A549 (cell line): ENCODE data around the gene SNRNP25. TPM values are rescaled to one million over a fixed set of nuclear protein-coding genes. Genes with fewer than 3 reads are reported as not detected.

Experiments
- ATAC-seq, 2 experiments: fragments of 200-7000 bp in 1 of 2; fragments of >200 bp in 1 of 2; cut with Nextera tagmentation in 1 of 2; cut with Tn5 transposase in 1 of 2; 3 replicates each; pipeline versions ENCODE4 v1.8.0 to v1.9.1; 2018 to 2020; ENCODE audit warnings: mild to moderate bottlenecking in 1 of 2, moderate library complexity in 1 of 2
- CTCF ChIA-PET: fragments of 300-600 bp; sonication (Branson Sonifier 250); formaldehyde crosslinking; extraction: SDS; loops from one replicate; lab custom pipeline; 2021; ENCODE audit warnings: antibody characterized with exemption, inconsistent platforms; lab: Yijun Ruan, JAX
- POLR2A ChIA-PET: fragments of 350-600 bp; formaldehyde crosslinking; extraction: SDS; loops from one replicate; lab custom pipeline; 2021; ENCODE audit warnings: antibody characterized with exemption, inconsistent platforms; lab: Yijun Ruan, JAX
- DNase-seq, 2 experiments: peaks; one replicate each; pipeline versions ENCODE4 v3.0.0 to v3.0.0-alpha.2; 2011 to 2016; ENCODE audit warnings: low read depth in 1 of 2, low spot score in 1 of 2
- FAIRE-seq: peaks from 2 replicates; lab custom pipeline; 2011; peaks lifted over from hg19 to GRCh38; lab: Jason Lieb, UNC
- H3K27ac ChIP-seq, 2 experiments: fragments of >200 bp; sonication (Bioruptor Twin); formaldehyde crosslinking; 3 replicates each; pipeline ENCODE4 v1.5.1; 2016 to 2017
- H3K4me1 ChIP-seq: fragments of >200 bp; sonication (Bioruptor Twin); formaldehyde crosslinking; 3 replicates; pipeline ENCODE4 v1.6.1; 2016
- H3K4me2 ChIP-seq: fragments of >200 bp; sonication (Bioruptor Twin); formaldehyde crosslinking; 3 replicates; pipeline ENCODE4 v1.6.1; 2016
- H3K4me3 ChIP-seq: fragments of >200 bp; sonication (Bioruptor Twin); formaldehyde crosslinking; 3 replicates; pipeline ENCODE4 v1.5.1; 2016
- H3K9me3 ChIP-seq: fragments of >200 bp; sonication (Bioruptor Twin); formaldehyde crosslinking; 3 replicates; pipeline ENCODE4 v1.6.1; 2016
- BCL3 ChIP-seq: fragments of >200 bp; sonication (Bioruptor Twin); formaldehyde crosslinking; IDR thresholded peaks from 3 replicates; pipeline ENCODE4 v1.6.1; 2016
- BHLHE40 ChIP-seq: IDR thresholded peaks from 2 replicates; pipeline ENCODE4 v1.6.1; 2012; ENCODE audit warnings: low read depth, low read length, inconsistent platforms
- CBX2 ChIP-seq: fragments of 200-600 bp; sonication (generic); IDR thresholded peaks from 2 replicates; pipeline ENCODE4 v1.6.1; 2016; ENCODE audit warnings: low read depth, mild to moderate bottlenecking, borderline replicate concordance
- CEBPB ChIP-seq, 2 experiments: fragments of >200 bp in 1 of 2; sonication (Bioruptor Twin) in 1 of 2; formaldehyde crosslinking in 1 of 2; IDR thresholded peaks; 2 replicates each; pipeline ENCODE4 v1.6.1; 2012 to 2016
- CHD4 ChIP-seq: fragments of 200-600 bp; sonication (generic); IDR thresholded peaks from 2 replicates; pipeline ENCODE4 v1.6.1; 2016; ENCODE audit warnings: antibody characterized with exemption, mild to moderate bottlenecking, borderline replicate concordance
- CTCF ChIP-seq: fragments of >200 bp; sonication (Bioruptor Twin); formaldehyde crosslinking; IDR thresholded peaks from 3 replicates; pipeline ENCODE4 v1.5.1; 2016
- FOSL2 ChIP-seq, 2 experiments: fragments of 450-650 bp in 1 of 2; fragments of >200 bp in 1 of 2; sonication (Bioruptor Twin) in 1 of 2; formaldehyde crosslinking; IDR thresholded peaks; 2 replicates each; pipeline versions ENCODE4 v1.5.0 to v1.6.1; 2016 to 2020; ENCODE audit warnings: mild to moderate bottlenecking in 1 of 2, moderate library complexity in 1 of 2
- GATA3 ChIP-seq: IDR thresholded peaks from 2 replicates; pipeline ENCODE4 v1.6.1; 2012; ENCODE audit warnings: borderline replicate concordance
- HDAC2 ChIP-seq: fragments of 200-600 bp; sonication (generic); IDR thresholded peaks from 2 replicates; pipeline ENCODE4 v1.6.1; 2016
- HOXB13 ChIP-seq: fragments of 250-450 bp; sonication (Bioruptor Pico); IDR thresholded peaks from 2 replicates; pipeline ENCODE4 v1.5.0; 2020; ENCODE audit warnings: low read depth, mild to moderate bottlenecking, moderate library complexity
- HOXB5 ChIP-seq: fragments of 250-450 bp; sonication (Bioruptor Pico); IDR thresholded peaks from 2 replicates; pipeline ENCODE4 v1.5.0; 2020; ENCODE audit warnings: mild to moderate bottlenecking, moderate library complexity
- KDM5A ChIP-seq: fragments of 200-600 bp; sonication (generic); IDR thresholded peaks from 2 replicates; pipeline ENCODE4 v1.6.1; 2016; ENCODE audit warnings: antibody characterized with exemption, mild to moderate bottlenecking
- RAD21 ChIP-seq, 2 experiments: fragments of >200 bp in 1 of 2; sonication (Bioruptor Twin) in 1 of 2; formaldehyde crosslinking in 1 of 2; IDR thresholded peaks in 1 of 2; conservative IDR thresholded peaks in 1 of 2; 2 replicates in 1 of 2; 3 replicates in 1 of 2; pipeline ENCODE4 v1.6.1; 2012 to 2018; ENCODE audit warnings: inconsistent platforms in 1 of 2
- SMC3 ChIP-seq: fragments of >200 bp; sonication (Bioruptor Twin); formaldehyde crosslinking; IDR thresholded peaks from 3 replicates; pipeline ENCODE4 v1.6.1; 2018; ENCODE audit warnings: inconsistent platforms
- SREBF2 ChIP-seq: fragments of 450-650 bp; IDR thresholded peaks from 2 replicates; pipeline ENCODE4 v1.6.1; 2014; ENCODE audit warnings: mild to moderate bottlenecking, moderate library complexity
- TFCP2L1 ChIP-seq: fragments of 250-450 bp; sonication (Bioruptor Pico); IDR thresholded peaks from 2 replicates; pipeline ENCODE4 v1.5.0; 2021; ENCODE audit warnings: mild to moderate bottlenecking
- ZFP36 ChIP-seq: fragments of 450-650 bp; IDR thresholded peaks from 2 replicates; pipeline ENCODE4 v1.6.1; 2014; ENCODE audit warnings: borderline replicate concordance; ENCODE audit not compliant: partially characterized antibody
- ZNF302 ChIP-seq: fragments of 250-450 bp; sonication (Bioruptor Pico); IDR thresholded peaks from 2 replicates; pipeline ENCODE4 v1.9.0; 2021; ENCODE audit warnings: inconsistent platforms, mild to moderate bottlenecking, moderate library complexity
- WGBS: methylation state at CpG from one replicate; pipeline ENCODE4 v1.1.6; 2017; ENCODE audit errors: missing lambda C conversion rate; 5-methylcytosine and 5-hydroxymethylcytosine counted together
- polyA plus RNA-seq, 4 experiments: library from polyadenylated mRNA; depleted of rRNA in 3 of 4; stranded (reverse); fragments of >200 nt; fragmentation: RNase III in 1 of 4; extraction: RNeasy Plus Mini Kit Qiagen cat#74134 plus additional on column Dnase treatment in 1 of 4; gene quantifications; 2 replicates in 3 of 4; 3 replicates in 1 of 4; pipeline ENCODE4 v1.2.3, GENCODE V29; 2011 to 2017

SNRNP25 gene
- polyA plus RNA-seq, 2 of the 4 experiments (the other 2 are of a cell fraction), result 45.0 to 82.2 TPM

GRCh38 chr16:38941-39892 lies 14.4 kb upstream of the SNRNP25 start:
- Histone ChIP-seq H3K4me1 (no peaks in the 10 kb centered on the region), H3K27ac (no peak overlapping the region), H3K4me2 (no peak overlapping the region), H3K4me3 (no peak overlapping the region), H3K9me3 (no peaks in the 10 kb centered on the region)
- FAIRE-seq (no peak), ATAC-seq (no peak), DNase-seq (no peak)
- CTCF ChIA-PET, result interaction anchor here (0.7 to 1.2 kb wide), 3 partner anchors 14 to 141 kb away, joined by 3 to 4 read pairs (median 4); partner anchors contain the start of genes HBQ1, POLR3K and SNRNP25
- TF ChIP-seq HOXB13 (CRISPR knock-in tag) (no peak), GATA3 (no peak), BCL3 (no peak), CEBPB (IDR thresholded peaks at IDR 0.05) (0 out of 4 replicates have a peak, but pooled peaks of 1 of the 2 experiments have one; percentile 14), CTCF (no peak), BHLHE40 (no peak), HOXB5 (CRISPR knock-in tag) (no peak), ZFP36 (no peak)
- POLR2A ChIA-PET, result no interaction called here
- 88% methylated on average over 12 of the region's 13 CpGs for WGBS

- Histone ChIP-seq H3K4me3 (no peak overlapping the region), H3K4me2 (no peak overlapping the region), H3K9me3 (no peaks in the 10 kb centered on the region), H3K27ac (no peak overlapping the region), H3K4me1 (peaks cover 16% of the 10 kb centered on the region; the same call in 2 of the 3 replicates)
- CTCF ChIA-PET, result interaction anchor here (1.2 kb wide), 1 partner anchor 22 kb away, joined by 3 read pairs; no protein-coding TSS in a partner anchor
- DNase-seq (no peak), ATAC-seq (no peak), FAIRE-seq (no peak)
- POLR2A ChIA-PET, result no interaction called here
- WGBS, result 95% methylated on average over 19 of the region's 22 CpGs
- TF ChIP-seq SMC3, result no peak
- no peak for TF ChIP-seq FOSL2 (IDR thresholded peaks at IDR 0.05)
- no peak for TF ChIP-seq FOSL2 (CRISPR knock-in tag; IDR thresholded peaks at IDR 0.05)
- TF ChIP-seq KDM5A, result no peak
- TF ChIP-seq RAD21 (conservative IDR thresholded peaks at IDR 0.05 in 1 of 2, IDR thresholded peaks at IDR 0.05 in 1 of 2), result no peak
- TF ChIP-seq TFCP2L1 (CRISPR knock-in tag), result no peak
- TF ChIP-seq CEBPB (IDR thresholded peaks at IDR 0.05), result no peak
- TF ChIP-seq CBX2, result no peak
- no peak for TF ChIP-seq SREBF2
- TF ChIP-seq CTCF, result no peak
- no peak for TF ChIP-seq ZFP36
- TF ChIP-seq HDAC2, result no peak
- no peak for TF ChIP-seq CHD4
- TF ChIP-seq ZNF302 (CRISPR knock-in tag), result no peak
These were observed 12.1 kb upstream of the SNRNP25 start for GRCh38 chr16:41439-42068.
